ENCODE measurements around the gene AK5.

DNA sequence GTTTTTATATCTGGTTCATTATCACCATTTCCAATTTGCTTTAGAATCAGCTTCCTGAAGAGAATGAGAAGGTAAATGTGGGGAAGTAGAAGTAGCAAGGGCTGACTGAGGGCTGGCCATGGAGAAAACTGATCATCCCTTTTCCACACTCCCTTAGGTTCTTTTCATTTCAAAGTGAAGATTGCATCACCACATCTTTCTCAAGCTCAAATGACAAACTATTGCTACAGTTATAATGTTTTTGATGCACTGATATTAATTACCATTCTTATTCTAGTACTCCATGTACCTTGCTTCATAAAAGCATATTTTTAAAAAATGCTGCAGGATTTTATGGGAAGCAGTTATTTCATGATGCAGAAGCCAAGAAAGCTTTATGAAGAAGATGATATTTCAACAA, 7.9 kb upstream of the AK5 start:
- TF ChIP-seq POLR2A (IDR thresholded peaks at IDR 0.05): no peak
- TF ChIP-seq, protein P1, sequence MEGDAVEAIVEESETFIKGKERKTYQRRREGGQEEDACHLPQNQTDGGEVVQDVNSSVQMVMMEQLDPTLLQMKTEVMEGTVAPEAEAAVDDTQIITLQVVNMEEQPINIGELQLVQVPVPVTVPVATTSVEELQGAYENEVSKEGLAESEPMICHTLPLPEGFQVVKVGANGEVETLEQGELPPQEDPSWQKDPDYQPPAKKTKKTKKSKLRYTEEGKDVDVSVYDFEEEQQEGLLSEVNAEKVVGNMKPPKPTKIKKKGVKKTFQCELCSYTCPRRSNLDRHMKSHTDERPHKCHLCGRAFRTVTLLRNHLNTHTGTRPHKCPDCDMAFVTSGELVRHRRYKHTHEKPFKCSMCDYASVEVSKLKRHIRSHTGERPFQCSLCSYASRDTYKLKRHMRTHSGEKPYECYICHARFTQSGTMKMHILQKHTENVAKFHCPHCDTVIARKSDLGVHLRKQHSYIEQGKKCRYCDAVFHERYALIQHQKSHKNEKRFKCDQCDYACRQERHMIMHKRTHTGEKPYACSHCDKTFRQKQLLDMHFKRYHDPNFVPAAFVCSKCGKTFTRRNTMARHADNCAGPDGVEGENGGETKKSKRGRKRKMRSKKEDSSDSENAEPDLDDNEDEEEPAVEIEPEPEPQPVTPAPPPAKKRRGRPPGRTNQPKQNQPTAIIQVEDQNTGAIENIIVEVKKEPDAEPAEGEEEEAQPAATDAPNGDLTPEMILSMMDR (IDR thresholded peaks at IDR 0.05): no peak

Data from tibial nerve (tissue), 3 donors.